GM10847 (cell line): ENCODE data around the gene TPRA1.

ENCODE experiments used
- POLR2A ChIP-seq: IDR thresholded peaks from 2 replicates; pipeline ENCODE4 v1.6.1; 2011; ENCODE audit not compliant: insufficient read length; ENCODE audit errors: extremely low read depth

Gene TPRA1

GRCh38 chr3:127606086-127606805, 15.7 kb upstream of the TPRA1 start:
- TF ChIP-seq POLR2A: no peak

- no peak for TF ChIP-seq POLR2A
Measured at GRCh38 chr3:127604546-127605165, 14.1 kb upstream of the TPRA1 start.

GRCh38 chr3:127604035-127604434, 13.5 kb upstream of the TPRA1 start:
- no peak for TF ChIP-seq POLR2A

DNA sequence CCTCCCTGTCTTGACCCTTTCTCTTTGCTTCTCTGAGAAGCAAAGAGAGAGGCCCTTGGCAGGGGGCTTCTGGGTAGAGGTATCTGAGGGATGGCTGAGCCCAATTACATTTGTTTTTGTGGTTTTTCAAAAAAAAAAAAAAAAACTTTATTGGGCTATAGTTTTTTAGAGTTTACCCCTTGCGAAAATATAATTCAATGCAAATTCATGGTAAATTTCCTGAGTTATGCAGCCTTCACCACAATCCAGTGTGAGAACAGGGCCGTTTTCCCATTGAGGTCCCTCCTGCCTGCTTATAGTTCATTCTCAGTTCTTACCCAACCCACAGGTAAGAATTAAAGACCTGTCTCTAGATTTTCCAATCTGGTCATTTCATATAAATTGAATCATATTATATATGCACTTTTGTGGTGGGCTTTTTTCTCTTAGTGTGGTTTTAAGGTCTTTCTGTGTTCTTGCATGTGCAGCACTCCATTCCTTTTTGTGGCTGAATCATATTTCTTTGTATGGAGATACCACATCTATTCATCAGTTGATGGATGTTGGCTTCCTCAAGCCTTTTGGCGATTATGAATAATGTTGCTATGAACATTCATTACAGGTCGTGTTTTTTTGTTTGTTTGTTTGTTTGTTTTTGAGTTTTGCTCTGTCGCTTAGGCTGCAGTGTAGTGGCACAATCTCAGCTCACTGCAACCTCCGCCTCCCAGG, 10.4 kb upstream of the TPRA1 start:
- no peak for TF ChIP-seq POLR2A

GRCh38 chr3:127598841-127599570, 8.5 kb upstream of the TPRA1 start:
- no peak for TF ChIP-seq POLR2A

DNA sequence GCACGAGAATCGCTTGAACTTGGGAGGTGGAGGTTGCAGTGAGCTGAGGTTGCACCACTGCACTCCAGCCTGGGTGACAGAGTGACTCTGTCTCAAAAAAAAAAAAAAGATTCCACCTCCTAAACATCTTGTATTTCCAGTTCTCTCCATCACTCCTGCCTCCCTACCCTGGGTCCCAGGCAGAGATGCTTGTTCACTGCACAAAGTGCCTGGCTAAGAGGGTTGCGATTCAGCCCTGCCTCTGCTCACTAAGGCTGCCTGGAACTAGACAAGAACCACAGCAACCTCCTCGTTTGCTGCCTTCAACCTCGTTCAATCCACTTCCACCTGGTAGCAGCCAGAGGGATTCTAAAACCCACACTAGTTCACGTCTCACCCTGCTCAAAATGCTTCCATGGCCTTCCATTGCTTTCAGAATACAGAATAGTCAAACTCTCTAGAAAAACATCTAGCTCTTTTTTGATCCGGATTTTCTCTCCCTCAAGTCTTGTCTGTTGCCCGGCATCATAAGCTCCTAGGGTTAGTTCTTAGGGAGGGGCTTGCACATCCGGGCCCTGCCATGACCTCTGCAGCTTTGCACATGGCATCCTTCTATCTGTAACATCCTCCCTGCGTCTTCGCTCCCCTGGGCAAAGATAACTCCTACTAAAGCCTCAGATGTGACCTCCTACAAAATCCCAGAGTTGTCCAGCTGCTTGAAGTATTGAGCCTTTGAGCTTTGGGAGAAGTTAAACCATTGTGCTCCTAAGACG, 6.7 kb upstream of the TPRA1 start:
- no peak for TF ChIP-seq POLR2A

DNA sequence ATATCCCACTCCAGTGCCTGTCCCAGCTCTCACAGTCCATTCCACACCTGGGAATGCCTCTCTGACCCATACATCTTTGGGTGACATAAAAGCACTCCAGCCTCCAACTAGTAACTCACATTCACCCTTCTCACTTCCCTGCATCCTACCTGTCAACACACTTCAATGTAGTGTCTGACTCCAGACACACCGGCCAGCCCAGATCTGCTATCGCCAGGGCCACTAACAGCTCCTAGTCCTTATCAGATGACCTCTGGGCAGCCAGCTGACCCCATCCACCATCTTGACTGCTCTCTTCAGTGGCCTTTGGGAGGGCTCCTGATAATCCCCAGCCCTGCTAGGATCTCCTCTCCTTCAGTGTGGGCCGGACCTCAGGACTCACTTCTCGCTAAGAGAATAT, 4.8 kb upstream of the TPRA1 start:
- TF ChIP-seq POLR2A: no peak

DNA sequence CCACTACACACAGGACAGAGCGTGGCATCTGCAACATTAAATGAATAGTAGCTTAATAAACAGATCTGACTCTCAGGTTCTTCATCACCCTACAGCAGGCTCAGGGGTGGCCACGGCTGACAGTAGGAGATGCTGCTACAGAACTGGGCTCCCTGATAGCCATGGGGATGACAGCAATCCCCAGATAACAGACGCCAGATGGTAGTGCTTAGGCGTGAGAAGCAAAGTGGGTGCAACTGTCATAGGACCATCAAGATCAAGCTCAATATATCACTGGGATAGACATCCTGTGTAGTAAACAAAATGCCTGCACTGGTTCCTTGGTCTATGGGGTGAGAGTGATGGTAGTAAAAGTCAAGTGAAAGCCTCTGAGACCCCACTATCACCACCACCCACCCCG, 2.6 kb upstream of the TPRA1 start:
- TF ChIP-seq POLR2A: no peak

GRCh38 chr3:127590282-127590592, 296 bp downstream of the TPRA1 start:
- TF ChIP-seq POLR2A: peak; percentile 14

- TF ChIP-seq POLR2A: no peak
Measured at GRCh38 chr3:127589600-127590281, 792 bp downstream of the TPRA1 start.

DNA sequence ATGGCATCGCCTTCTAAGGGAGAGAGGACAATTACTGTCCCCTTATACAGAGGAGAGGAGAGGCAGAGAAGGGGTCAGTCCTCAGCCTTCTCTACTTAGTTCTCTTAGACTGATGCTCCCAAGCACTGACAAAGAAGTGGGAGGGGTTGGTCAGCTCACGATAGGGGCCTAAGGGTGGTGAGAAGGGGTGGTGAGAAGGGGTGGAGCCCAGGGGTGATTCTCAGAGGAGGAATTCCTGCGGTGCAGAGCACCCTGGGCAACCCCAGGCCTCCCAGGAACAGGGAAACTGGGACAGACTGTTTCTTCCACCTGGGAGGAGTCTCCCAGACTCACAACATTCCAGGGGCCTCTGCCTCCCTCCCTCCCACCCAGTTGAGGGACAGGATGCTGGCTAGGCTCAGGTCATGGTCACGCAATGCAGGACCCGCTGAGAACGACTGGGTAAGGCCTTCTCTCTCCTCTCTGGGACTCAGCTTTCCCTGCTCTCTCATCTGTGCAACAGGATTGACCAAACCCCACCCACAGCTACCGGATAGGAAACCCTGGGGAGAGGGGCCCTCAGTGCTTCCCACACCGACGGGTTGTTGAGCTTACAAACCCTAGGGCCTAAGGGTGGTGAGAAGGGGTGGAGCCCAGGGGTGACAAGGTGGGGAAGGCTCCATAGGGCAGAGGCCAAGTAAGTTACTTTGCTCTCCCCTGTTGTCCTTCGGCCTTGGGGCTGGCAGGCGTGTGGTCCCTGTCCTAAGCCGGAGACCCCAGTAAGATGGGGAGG, 1.5 kb downstream of the TPRA1 start:
- no peak for TF ChIP-seq POLR2A

DNA sequence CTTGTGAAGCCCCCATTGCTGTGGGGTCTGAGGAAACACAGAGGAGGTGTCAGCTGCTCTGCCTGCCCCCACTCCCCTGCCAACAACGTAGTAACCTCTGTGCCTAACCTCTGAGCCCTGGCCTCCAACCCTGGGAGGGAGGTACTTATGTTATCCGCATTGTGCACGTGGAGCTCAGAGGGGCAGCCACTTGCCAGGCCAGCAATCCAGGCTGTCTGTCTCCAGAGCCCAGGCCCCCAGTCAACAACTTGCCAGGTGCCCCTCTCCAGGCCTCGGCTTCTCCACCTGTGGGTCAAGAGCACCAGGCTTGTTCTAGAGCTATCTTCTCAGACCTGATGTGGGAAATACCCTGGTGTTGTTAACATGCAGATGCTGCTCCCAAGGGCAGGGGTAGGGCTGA, 2.7 kb downstream of the TPRA1 start:
- no peak for TF ChIP-seq POLR2A

DNA sequence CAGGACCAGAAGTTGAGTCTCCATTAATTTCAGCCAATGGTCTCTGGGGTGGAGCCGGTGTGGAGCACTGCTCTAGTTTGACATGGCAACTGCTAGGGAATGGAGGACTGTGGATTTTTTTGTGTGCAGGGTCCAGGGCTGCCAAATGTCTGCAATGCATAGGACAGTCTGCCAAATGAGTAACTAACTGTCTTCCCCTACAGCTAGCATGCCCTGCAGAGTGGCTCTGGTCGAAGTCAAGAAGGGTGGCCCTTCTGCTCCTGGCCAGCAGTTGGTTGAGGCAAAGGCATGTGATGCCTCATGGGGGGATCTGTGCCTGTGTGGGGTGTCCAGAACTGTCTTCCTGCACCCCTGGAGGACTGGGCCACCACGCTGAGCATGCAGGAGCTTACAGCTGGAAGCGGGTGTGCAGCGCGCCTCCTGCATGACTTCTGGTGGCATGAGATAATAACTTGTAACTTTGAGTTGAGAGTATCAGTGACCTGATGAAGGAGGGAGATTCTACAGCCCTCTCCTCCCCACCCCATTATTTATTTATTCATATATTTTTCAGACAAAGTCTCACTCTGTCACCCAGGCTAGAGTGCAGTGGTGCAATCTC, 4.6 kb downstream of the TPRA1 start:
- TF ChIP-seq POLR2A: no peak
